ENCODE data around the gene SLC22A13.
A peak's percentile ranks its signal among the peaks of the same experiment; 100 is the strongest.
"Not testable (repeated sequence)": the region's sequence is repeated elsewhere in the genome, so short reads cannot be mapped to it uniquely, and the experiment has no call there.

Gene SLC22A13

DNA sequence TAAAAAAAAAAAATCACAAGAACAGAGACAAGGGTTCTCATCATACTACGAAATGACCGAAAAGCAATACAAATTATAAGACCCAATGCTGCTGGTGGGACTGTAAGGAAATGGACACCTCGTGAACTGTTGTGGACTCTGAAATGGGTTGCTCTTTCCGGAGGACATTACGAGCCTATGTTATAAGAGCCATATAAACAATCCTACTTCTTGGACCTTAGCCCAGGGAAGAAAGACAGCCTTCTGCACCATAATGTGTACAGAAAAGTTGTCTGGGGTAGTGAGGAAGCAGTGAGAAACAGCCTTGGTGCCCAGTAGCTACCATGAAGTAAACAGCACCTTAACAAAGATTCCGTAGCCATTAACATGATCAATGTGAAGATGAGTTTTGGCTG, 19.1 kb downstream of the SLC22A13 start:
- no peak for ATAC-seq
- TF ChIP-seq ZC3H10 (CRISPR knock-in tag; IDR thresholded peaks at IDR 0.05) (no peak), ZNF565 (CRISPR knock-in tag; conservative IDR thresholded peaks at IDR 0.05; ENCODE audit: low read depth) (no peak), ZFP30 (CRISPR knock-in tag; IDR thresholded peaks at IDR 0.05) (no peak), CSDC2 (CRISPR knock-in tag; IDR thresholded peaks at IDR 0.05) (no peak), OSR1 (CRISPR knock-in tag; IDR thresholded peaks at IDR 0.05) (no peak)
- TF ChIP-seq, protein P1, sequence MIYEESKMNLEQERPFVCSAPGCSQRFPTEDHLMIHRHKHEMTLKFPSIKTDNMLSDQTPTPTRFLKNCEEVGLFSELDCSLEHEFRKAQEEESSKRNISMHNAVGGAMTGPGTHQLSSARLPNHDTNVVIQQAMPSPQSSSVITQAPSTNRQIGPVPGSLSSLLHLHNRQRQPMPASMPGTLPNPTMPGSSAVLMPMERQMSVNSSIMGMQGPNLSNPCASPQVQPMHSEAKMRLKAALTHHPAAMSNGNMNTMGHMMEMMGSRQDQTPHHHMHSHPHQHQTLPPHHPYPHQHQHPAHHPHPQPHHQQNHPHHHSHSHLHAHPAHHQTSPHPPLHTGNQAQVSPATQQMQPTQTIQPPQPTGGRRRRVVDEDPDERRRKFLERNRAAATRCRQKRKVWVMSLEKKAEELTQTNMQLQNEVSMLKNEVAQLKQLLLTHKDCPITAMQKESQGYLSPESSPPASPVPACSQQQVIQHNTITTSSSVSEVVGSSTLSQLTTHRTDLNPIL (CRISPR knock-in tag; IDR thresholded peaks at IDR 0.05; ENCODE audit: low read depth): no peak

DNA sequence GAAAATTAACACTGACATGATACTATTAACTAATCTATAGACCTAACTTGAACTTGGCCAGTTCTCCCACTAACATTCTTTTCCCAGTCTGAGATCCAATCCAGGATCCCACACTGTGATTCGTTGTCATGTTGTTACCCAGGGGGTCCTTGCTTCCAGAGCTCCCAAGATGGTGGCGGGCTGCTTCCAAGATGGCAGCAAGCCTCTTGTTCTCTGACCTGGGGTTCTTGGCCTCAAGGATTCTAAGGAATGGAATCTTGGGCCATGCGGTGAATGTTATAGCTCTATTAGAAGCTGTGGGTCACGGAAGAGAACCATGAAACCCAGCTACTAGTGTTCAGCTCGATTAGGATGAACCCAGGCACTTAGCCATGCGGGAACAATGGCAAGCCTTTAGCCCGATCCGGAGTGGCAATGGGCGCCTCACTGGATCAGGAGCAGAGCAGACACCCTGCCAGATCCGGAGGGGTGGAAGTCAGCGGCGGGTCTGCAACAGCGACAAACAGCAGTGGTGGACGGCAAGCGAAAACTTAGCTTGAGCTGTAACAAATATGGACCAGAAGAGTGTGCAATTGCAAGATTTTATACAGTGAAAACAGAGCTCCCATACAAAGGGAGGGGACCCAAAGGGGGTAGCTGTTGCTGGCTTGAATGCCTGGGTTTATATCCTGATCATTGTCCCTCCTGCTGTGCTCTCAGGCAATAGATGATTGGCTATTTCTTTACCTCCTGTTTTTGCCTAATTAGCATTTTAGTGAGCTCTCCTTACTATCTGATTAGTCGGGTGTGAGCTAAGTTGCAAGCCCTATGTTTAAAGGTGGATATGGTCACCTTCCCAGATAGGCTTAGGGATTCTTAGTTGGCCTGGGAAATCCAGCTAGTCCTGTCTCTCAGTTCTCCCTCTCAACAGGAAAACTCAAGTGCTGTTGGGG, 23.9 kb downstream of the SLC22A13 start:
- not testable (repeated sequence) for ATAC-seq

GRCh38 chr3:38297053-38297452, 31.4 kb downstream of the SLC22A13 start:
- not testable (repeated sequence) for ATAC-seq

DNA sequence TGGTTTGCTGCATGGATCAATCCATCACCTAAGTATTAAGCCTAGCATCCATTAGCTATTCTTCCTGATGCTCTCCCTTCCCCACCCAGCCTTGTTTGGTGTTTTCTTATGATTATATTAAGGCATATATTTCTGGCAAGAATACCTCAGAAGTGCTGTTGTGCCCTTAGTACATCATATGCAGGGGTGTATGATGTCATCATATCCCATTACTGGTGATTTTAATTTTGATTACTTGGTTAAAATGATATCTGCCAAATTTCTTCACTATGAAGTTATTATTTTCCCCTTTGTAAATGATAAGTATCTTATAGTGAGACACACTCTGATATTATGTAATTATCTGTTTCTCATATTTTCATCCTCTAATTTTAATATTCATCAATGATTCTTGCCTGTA, 31.9 kb downstream of the SLC22A13 start:
- TF ChIP-seq OSR1 (CRISPR knock-in tag; IDR thresholded peaks at IDR 0.05): no peak
- no peak for ATAC-seq

- TF ChIP-seq ESRRG (CRISPR knock-in tag; IDR thresholded peaks at IDR 0.05) (no peak), ARNTL (CRISPR knock-in tag; IDR thresholded peaks at IDR 0.05; ENCODE audit: borderline replicate concordance, low read depth) (no peak), TSHZ2 (CRISPR knock-in tag; IDR thresholded peaks at IDR 0.05) (no peak), TCF4 (CRISPR knock-in tag; IDR thresholded peaks at IDR 0.05; ENCODE audit: borderline replicate concordance) (no peak), ZFP30 (CRISPR knock-in tag; IDR thresholded peaks at IDR 0.05) (no peak), BACH2 (CRISPR knock-in tag; IDR thresholded peaks at IDR 0.05; ENCODE audit: borderline replicate concordance) (no peak), OSR1 (CRISPR knock-in tag; IDR thresholded peaks at IDR 0.05) (no peak), TOX (CRISPR knock-in tag; IDR thresholded peaks at IDR 0.05; ENCODE audit: borderline replicate concordance) (no peak), POU6F1 (CRISPR knock-in tag; IDR thresholded peaks at IDR 0.05; ENCODE audit: borderline replicate concordance, low read depth) (no peak), ZNF565 (CRISPR knock-in tag; conservative IDR thresholded peaks at IDR 0.05; ENCODE audit: low read depth) (no peak), RARB (CRISPR knock-in tag; IDR thresholded peaks at IDR 0.05) (no peak), GLIS3 (CRISPR knock-in tag; IDR thresholded peaks at IDR 0.05) (no peak), ISL1 (CRISPR knock-in tag; IDR thresholded peaks at IDR 0.05) (no peak), ZFP3 (CRISPR knock-in tag; IDR thresholded peaks at IDR 0.05) (no peak), ZNF8 (CRISPR knock-in tag; IDR thresholded peaks at IDR 0.05) (no peak), ZNF70 (CRISPR knock-in tag; IDR thresholded peaks at IDR 0.05) (no peak)
- TF ChIP-seq, protein P2, sequence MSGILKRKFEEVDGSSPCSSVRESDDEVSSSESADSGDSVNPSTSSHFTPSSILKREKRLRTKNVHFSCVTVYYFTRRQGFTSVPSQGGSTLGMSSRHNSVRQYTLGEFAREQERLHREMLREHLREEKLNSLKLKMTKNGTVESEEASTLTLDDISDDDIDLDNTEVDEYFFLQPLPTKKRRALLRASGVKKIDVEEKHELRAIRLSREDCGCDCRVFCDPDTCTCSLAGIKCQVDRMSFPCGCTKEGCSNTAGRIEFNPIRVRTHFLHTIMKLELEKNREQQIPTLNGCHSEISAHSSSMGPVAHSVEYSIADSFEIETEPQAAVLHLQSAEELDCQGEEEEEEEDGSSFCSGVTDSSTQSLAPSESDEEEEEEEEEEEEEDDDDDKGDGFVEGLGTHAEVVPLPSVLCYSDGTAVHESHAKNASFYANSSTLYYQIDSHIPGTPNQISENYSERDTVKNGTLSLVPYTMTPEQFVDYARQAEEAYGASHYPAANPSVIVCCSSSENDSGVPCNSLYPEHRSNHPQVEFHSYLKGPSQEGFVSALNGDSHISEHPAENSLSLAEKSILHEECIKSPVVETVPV (CRISPR knock-in tag; IDR thresholded peaks at IDR 0.05): no peak
- TF ChIP-seq, protein P1 (CRISPR knock-in tag; IDR thresholded peaks at IDR 0.05; ENCODE audit: low read depth): no peak
- ATAC-seq: peak; percentile 85
Observed at GRCh38 chr3:38297947-38298711, 32.5 kb downstream of the SLC22A13 start.
